GM18870 (cell line): ENCODE results near the gene TYMP.
"Not testable (repeated sequence)": the region's sequence is repeated elsewhere in the genome, so short reads cannot be mapped to it uniquely, and the experiment has no call there.

Experiments
- ATAC-seq: cut with Tn5 transposase; IDR thresholded peaks from one replicate; pipeline ENCODE4 v1.9.1; 2021; ENCODE audit warnings: moderate library complexity; ENCODE audit not compliant: unreplicated experiment

TYMP gene

GRCh38 chr22:50542416-50542927 is 12.7 kb upstream of the TYMP start:
- ATAC-seq: no peak

GRCh38 chr22:50541667-50542026 is 11.8 kb upstream of the TYMP start:
- not testable (repeated sequence) for ATAC-seq

DNA sequence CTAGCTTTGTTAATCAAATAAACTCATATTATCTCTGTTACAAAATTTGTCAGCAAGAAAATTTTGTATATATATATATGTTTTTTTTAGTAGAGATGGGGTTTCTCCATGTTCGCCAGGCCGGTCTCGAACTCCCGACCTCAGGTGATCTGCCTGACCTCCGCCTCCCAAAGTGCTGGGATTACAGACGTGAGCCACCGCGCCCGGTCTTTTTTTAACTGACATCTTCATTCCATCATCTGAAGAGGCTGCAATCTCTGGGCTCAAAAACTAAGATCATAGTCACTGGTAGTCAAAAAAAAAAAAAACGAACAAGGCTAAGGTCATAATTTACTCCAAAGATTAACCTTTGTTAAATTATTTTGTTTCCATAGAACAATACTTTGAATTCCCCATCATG is 10.6 kb upstream of the TYMP start:
- ATAC-seq: no peak

DNA sequence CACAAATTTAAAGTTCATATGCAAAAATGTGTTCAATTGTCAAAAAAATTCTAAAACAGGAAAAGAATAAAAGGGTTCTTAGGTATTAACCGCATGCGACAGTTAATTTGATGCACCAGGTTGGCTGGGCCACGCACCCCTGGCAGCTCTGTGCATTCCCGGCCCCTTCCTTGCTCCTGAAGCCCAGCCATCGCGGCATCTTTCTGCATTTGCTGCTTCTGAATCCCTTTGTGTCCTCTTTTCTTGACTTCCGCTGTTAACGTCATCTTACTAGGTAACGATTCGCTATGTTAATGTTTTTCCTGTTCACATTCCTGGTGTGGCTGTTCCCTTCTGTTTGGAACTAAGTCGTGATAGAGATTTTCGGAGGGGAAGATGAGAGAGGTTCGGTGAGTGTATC is 8.0 kb upstream of the TYMP start:
- no peak for ATAC-seq

GRCh38 chr22:50536226-50536625 is 6.4 kb upstream of the TYMP start:
- ATAC-seq: no peak

DNA sequence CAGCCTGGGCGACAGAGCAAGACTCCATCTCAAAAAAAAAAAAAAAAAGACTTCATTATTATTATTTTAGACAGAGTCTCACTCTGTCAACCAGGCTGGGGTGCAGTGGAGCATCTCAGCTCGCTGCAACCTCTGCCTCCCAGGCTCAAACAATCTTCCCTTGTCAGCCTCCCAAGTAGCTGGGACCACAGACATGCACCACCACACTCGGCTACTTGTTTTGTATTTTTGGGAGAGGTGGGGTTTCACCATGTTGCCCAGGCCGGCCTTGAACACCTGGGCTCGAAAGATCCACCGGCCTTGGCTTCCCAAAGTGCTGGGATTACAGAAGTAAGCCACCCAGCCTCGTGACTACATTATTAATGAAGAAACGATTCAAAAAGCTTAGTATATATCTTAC is 5.3 kb upstream of the TYMP start:
- ATAC-seq: no peak

GRCh38 chr22:50533856-50534711 is 4.3 kb upstream of the TYMP start:
- not testable (repeated sequence) for ATAC-seq

GRCh38 chr22:50532824-50533796 is 3.3 kb upstream of the TYMP start:
- no peak for ATAC-seq

- ATAC-seq: no peak
Observed at GRCh38 chr22:50531962-50532674, 2.3 kb upstream of the TYMP start.

DNA sequence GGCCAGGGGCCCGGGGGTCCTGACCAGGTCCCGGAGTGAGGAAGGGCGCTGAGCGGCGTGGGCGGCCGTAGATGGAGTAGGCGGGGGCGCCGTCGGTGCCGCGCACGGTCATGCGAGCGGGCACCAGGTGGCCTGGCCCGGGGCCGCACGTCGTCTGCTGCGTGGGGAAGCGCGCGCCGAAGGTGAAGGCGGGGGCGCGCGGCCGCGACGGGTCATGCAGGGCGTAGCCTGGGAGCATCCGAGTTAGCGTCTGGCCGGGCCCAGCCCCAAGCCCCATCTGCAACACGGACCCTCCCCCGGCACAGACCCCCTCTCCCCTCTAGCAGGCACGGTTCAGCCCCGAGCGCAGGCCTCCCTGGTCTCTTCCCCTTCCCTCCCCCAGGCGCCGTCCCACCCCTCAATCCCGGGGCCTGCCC is 1.7 kb upstream of the TYMP start:
- no peak for ATAC-seq

GRCh38 chr22:50530877-50531545 is 1.2 kb upstream of the TYMP start:
- ATAC-seq: no peak

- ATAC-seq: no peak
Observed at GRCh38 chr22:50530580-50530876, 716 bp upstream of the TYMP start.

DNA sequence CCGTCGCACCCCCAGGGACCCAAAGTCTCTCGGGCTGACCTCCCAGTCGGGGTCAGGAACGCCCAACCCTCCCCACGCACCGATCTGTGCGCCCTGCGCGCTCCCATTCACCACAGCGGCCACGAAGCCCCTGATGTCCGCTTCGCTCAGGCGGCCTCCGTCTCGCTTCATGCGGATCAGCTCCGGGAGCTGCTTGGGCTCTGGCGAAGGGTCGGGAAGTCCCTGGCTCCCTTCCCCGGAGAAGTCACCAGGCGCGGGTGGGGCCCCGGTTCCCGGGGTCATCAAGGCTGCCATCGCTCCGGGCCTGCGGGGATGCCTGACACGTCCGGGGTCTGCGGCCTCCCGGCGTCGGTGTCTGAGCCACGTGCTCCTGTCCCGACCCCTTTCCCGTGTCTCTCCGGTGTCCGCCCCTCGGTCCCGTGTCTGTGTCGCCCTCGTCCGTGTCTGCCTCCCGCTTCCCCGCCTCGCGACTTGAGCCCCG is 356 bp downstream of the TYMP start:
- no peak for ATAC-seq

GRCh38 chr22:50528682-50529415 is 963 bp downstream of the TYMP start:
- ATAC-seq: no peak

- ATAC-seq: no peak
Observed at GRCh38 chr22:50527921-50528681, 1.7 kb downstream of the TYMP start.

- no peak for ATAC-seq
Observed at GRCh38 chr22:50526834-50527801, 2.7 kb downstream of the TYMP start.

- no peak for ATAC-seq
Observed at GRCh38 chr22:50526108-50526833, 3.5 kb downstream of the TYMP start.

GRCh38 chr22:50525858-50526107 is 4.0 kb downstream of the TYMP start:
- no peak for ATAC-seq
